ENCODE data around the gene HHAT.

HHAT gene

GRCh38 chr1:210696709-210697108, 368.0 kb downstream of the HHAT start:
- DNase-seq (ENCODE audit: low read depth), result no peak

GRCh38 chr1:210697185-210697584, 368.5 kb downstream of the HHAT start:
- DNase-seq (ENCODE audit: low read depth), result no peak
- TF ChIP-seq CTCF (conservative IDR thresholded peaks at IDR 0.05; ENCODE audit: low read length), result no peak
- H3K4me3 ChIP-seq (ENCODE audit: low read length), result no peak overlapping the region

More at GRCh38 chr1:210696709-210697108, 368.0 kb downstream of the HHAT start:
- TF ChIP-seq CTCF (conservative IDR thresholded peaks at IDR 0.05; ENCODE audit: low read length), result no peak
- H3K4me3 ChIP-seq (ENCODE audit: low read length), result no peak overlapping the region

- TF ChIP-seq CTCF (conservative IDR thresholded peaks at IDR 0.05; ENCODE audit: low read length), result no peak
- no peak for DNase-seq (ENCODE audit: low read depth)
- H3K4me3 ChIP-seq (ENCODE audit: low read length), result no peak overlapping the region
Measured at GRCh38 chr1:210698661-210699060, 370.0 kb downstream of the HHAT start.

GRCh38 chr1:210700083-210700482, 371.4 kb downstream of the HHAT start:
- no peak overlapping the region for H3K4me3 ChIP-seq (ENCODE audit: low read length)
- no peak for DNase-seq (ENCODE audit: low read depth)
- no peak for TF ChIP-seq CTCF (conservative IDR thresholded peaks at IDR 0.05; ENCODE audit: low read length)

GRCh38 chr1:210700511-210700910, 371.8 kb downstream of the HHAT start:
- DNase-seq (ENCODE audit: low read depth), result peak; percentile 17
- no peak overlapping the region for H3K4me3 ChIP-seq (ENCODE audit: low read length)
- no peak for TF ChIP-seq CTCF (conservative IDR thresholded peaks at IDR 0.05; ENCODE audit: low read length)

- no peak for DNase-seq (ENCODE audit: low read depth)
- TF ChIP-seq CTCF (conservative IDR thresholded peaks at IDR 0.05; ENCODE audit: low read length), result no peak
- H3K4me3 ChIP-seq (ENCODE audit: low read length), result no peak overlapping the region
Measured at GRCh38 chr1:210702506-210702905, 373.8 kb downstream of the HHAT start.

GRCh38 chr1:210703593-210703992, 374.9 kb downstream of the HHAT start:
- TF ChIP-seq CTCF (conservative IDR thresholded peaks at IDR 0.05; ENCODE audit: low read length), result no peak
- no peak overlapping the region for H3K4me3 ChIP-seq (ENCODE audit: low read length)
- no peak for DNase-seq (ENCODE audit: low read depth)

Measured in AG10803 (cell line).